GM13977 (cell line): ENCODE measurements around the gene LTV1.

Experiments
- DNase-seq: peaks from one replicate; pipeline ENCODE4 v3.0.0; 2012; ENCODE audit warnings: low spot score
- CTCF ChIP-seq: IDR thresholded peaks from 2 replicates; pipeline ENCODE4 v1.5.1; 2012; ENCODE audit warnings: mild to moderate bottlenecking, control low read depth; ENCODE audit not compliant: insufficient read depth; ENCODE audit errors: extremely low read depth, missing control alignments
- in situ Hi-C: fragments of 300-500 bp; cut with MboI; formaldehyde crosslinking; loops from one replicate; pipeline ENCODE4 v1.12.0; 2022; ENCODE audit warnings: low sequenced_read_pairs, low pct_unique_long_range_greater_than_20kb, mixed read lengths, inconsistent platforms; ENCODE audit not compliant: unreplicated experiment

The LTV1 gene

GRCh38 chr6:143912671-143913070 is 69.5 kb downstream of the LTV1 start:
- TF ChIP-seq CTCF: no peak
- DNase-seq: no peak
- in situ Hi-C loops: no loop called here
